Measurements from ENCODE around the gene CYP2S1. TPM values are rescaled to one million over a fixed set of nuclear protein-coding genes. Genes with fewer than 3 reads are reported as not detected.
A peak's percentile ranks its signal among the peaks of the same experiment; 100 is the strongest.
"Not testable (repeated sequence)": the region's sequence is repeated elsewhere in the genome, so short reads cannot be mapped to it uniquely, and the experiment has no call there.

CYP2S1 gene
- total RNA-seq, 2 donors from 2014 or later, result 114 to 152 TPM

- Histone ChIP-seq H3K9me3 (no peaks in the 10 kb centered on the region), H3K27me3 (no peaks in the 10 kb centered on the region), H3K36me3 (no peaks in the 10 kb centered on the region), H3K4me3 (peak overlapping the region; percentile 57), H3K4me1 (peaks cover 5% of the 10 kb centered on the region), H3K9ac (ENCODE audit: low read depth in 2 of 2, low read length in 2 of 2) (peak overlapping the region; percentile 7 to 66), H3K27ac (peak overlapping the region; percentile 71)
- TF ChIP-seq CTCF (IDR thresholded peaks at IDR 0.05), result no peak
- intact Hi-C loops (cut with DNase I), result no loop called here
- DNase-seq, result peak; percentile 47
These were observed 32.4 kb downstream of the CYP2S1 start for GRCh38 chr19:41225238-41226052.

DNA sequence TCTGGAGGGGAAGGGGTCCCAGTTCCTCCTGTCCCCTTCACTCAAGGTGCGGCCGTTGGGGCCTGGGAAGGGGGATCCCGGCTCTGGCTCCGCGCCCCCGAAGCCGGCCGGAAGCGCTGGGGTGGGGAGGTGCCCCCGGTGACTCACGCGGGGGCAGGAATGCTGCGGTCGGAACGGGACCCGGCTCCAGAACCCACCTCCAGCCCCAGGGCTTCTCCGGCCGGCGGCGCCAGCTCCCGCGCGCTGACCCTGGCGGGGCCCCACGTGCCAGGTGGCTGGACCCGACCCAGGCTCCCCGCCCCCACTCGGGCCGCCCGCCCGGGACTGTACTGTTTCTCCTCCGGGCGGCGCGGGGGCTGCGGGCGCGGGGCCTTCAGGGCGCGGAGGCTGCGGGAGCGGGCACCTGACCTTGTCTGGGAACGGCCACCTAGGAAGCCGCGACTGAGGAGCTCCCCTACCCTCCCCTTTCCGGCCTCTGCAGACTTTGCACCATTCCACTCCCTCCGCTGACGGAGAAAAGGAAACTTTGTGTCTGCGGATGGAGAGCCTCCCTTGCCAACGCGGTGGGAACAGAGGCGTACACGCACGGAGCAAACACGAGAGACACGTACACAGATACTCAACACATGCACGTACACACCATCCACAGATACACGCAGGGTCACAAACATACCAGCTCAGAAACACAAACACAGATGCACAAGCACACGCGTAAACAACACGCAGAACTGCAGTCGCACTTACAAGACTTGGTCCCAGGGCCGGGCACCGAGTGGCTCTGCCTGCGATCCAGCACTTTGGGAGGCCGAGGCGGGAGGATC lies 33.2 kb downstream of the CYP2S1 start:
- Histone ChIP-seq H3K4me1 (peaks cover 5% of the 10 kb centered on the region), H3K9ac (ENCODE audit: low read depth in 2 of 2, low read length in 2 of 2) (peak overlapping the region; percentile 7 to 66), H3K36me3 (no peaks in the 10 kb centered on the region), H3K4me3 (peak overlapping the region; percentile 57), H3K27ac (peak overlapping the region; percentile 71), H3K27me3 (no peaks in the 10 kb centered on the region), H3K9me3 (no peaks in the 10 kb centered on the region)
- no peak for TF ChIP-seq CTCF (IDR thresholded peaks at IDR 0.05)
- peak; percentile 74 for DNase-seq
- intact Hi-C loops (cut with DNase I), result no loop called here

GRCh38 chr19:41226874-41227390 lies 33.9 kb downstream of the CYP2S1 start:
- no peak for DNase-seq
- H3K4me3 ChIP-seq, result peak overlapping the region; percentile 57
- intact Hi-C loops (cut with DNase I), result no loop called here
- H3K36me3 ChIP-seq, result no peaks in the 10 kb centered on the region
- TF ChIP-seq CTCF (IDR thresholded peaks at IDR 0.05), result no peak
- H3K4me1 ChIP-seq, result peaks cover 5% of the 10 kb centered on the region
- peak overlapping the region in 1 of 2 donors; percentile 7 for H3K9ac ChIP-seq (ENCODE audit: low read depth in 2 of 2, low read length in 2 of 2)
- H3K9me3 ChIP-seq, result no peaks in the 10 kb centered on the region
- H3K27me3 ChIP-seq, result no peaks in the 10 kb centered on the region
- H3K27ac ChIP-seq, result peak overlapping the region; percentile 71

GRCh38 chr19:41228486-41228885 lies 35.5 kb downstream of the CYP2S1 start:
- peaks cover 5% of the 10 kb centered on the region for H3K4me1 ChIP-seq
- DNase-seq, result no peak
- H3K9me3 ChIP-seq, result no peaks in the 10 kb centered on the region
- intact Hi-C loops (cut with DNase I), result no loop called here
- no peak overlapping the region for H3K27ac ChIP-seq
- no peak overlapping the region for H3K4me3 ChIP-seq
- no peak overlapping the region for H3K9ac ChIP-seq (ENCODE audit: low read depth in 2 of 2, low read length in 2 of 2)
- no peaks in the 10 kb centered on the region for H3K27me3 ChIP-seq
- no peak for TF ChIP-seq CTCF (IDR thresholded peaks at IDR 0.05)
- H3K36me3 ChIP-seq, result no peaks in the 10 kb centered on the region

DNA sequence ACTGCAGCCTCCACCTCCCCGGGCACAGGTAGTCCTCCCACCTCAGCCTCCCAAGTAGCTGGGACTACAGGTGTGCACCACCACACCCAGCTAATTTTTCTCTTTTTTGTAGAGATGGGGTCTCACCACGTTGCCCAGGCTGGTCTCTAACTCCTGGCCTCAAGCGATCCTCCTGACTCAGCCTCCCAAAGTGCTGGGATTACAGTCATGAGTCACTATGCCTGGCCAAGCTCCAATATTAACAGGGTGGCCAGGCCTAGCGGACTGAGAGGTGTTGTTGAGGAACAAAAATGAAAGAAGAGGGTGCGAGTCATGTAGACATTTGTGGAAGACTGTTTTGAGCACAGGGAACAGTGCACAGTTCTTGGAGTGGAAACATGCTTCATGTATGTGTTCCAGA lies 36.3 kb downstream of the CYP2S1 start:
- not testable (repeated sequence) for H3K9ac ChIP-seq (ENCODE audit: low read depth in 2 of 2, low read length in 2 of 2)

More for the DNA sequence above, 36.3 kb downstream of the CYP2S1 start:
- H3K9me3 ChIP-seq; intact Hi-C loops (cut with DNase I); H3K4me3 ChIP-seq; H3K4me1 ChIP-seq; H3K27ac ChIP-seq; H3K36me3 ChIP-seq; H3K27me3 ChIP-seq; DNase-seq: not testable (repeated sequence)
